Measurements from ENCODE around the gene CDC42EP3. TPM values are rescaled to one million over a fixed set of nuclear protein-coding genes. Genes with fewer than 3 reads are reported as not detected.
A peak's percentile ranks its signal among the peaks of the same experiment; 100 is the strongest.

The CDC42EP3 gene
- total RNA-seq, 4 donors from 2014 or later: 0.57 to 16.2 (median 9.9) TPM

DNA sequence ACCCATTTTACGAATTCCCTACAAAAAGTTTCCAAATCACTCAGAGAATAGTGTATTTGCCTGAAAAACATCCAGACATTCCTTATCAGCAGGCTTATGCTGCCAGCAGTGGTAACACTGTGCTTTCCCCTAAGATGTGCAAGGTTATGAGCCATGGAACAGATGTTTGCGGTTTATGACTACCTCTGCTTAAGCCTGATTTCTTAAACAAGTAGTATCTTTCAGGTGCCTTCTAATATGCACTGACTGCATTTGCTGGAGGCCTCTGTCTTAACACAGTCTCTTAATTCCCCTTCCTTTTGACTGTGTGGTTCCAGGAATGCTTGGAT, 54.8 kb downstream of the CDC42EP3 start:
- WGBS, 2 donors: 84 to 85% methylated on average over 2 of the region's 2 CpGs
- intact Hi-C loops (cut with DNase I): no loop called here
- no peak for DNase-seq
- Histone ChIP-seq H3K9me3 (no peaks in the 10 kb centered on the region), H3K27ac (peak overlapping the region in 1 of 4 donors; percentile 25), H3K27me3 (no peaks in the 10 kb centered on the region), H3K4me3 (no peak overlapping the region), H3K36me3 (no peaks in the 10 kb centered on the region), H3K4me1 (peaks cover 4 to 22% (median 6%) of the 10 kb centered on the region in 3 donors)
- TF ChIP-seq, protein P1, sequence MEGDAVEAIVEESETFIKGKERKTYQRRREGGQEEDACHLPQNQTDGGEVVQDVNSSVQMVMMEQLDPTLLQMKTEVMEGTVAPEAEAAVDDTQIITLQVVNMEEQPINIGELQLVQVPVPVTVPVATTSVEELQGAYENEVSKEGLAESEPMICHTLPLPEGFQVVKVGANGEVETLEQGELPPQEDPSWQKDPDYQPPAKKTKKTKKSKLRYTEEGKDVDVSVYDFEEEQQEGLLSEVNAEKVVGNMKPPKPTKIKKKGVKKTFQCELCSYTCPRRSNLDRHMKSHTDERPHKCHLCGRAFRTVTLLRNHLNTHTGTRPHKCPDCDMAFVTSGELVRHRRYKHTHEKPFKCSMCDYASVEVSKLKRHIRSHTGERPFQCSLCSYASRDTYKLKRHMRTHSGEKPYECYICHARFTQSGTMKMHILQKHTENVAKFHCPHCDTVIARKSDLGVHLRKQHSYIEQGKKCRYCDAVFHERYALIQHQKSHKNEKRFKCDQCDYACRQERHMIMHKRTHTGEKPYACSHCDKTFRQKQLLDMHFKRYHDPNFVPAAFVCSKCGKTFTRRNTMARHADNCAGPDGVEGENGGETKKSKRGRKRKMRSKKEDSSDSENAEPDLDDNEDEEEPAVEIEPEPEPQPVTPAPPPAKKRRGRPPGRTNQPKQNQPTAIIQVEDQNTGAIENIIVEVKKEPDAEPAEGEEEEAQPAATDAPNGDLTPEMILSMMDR (IDR thresholded peaks at IDR 0.05): no peak
- no peak for TF ChIP-seq POLR2A (IDR thresholded peaks at IDR 0.05)

DNA sequence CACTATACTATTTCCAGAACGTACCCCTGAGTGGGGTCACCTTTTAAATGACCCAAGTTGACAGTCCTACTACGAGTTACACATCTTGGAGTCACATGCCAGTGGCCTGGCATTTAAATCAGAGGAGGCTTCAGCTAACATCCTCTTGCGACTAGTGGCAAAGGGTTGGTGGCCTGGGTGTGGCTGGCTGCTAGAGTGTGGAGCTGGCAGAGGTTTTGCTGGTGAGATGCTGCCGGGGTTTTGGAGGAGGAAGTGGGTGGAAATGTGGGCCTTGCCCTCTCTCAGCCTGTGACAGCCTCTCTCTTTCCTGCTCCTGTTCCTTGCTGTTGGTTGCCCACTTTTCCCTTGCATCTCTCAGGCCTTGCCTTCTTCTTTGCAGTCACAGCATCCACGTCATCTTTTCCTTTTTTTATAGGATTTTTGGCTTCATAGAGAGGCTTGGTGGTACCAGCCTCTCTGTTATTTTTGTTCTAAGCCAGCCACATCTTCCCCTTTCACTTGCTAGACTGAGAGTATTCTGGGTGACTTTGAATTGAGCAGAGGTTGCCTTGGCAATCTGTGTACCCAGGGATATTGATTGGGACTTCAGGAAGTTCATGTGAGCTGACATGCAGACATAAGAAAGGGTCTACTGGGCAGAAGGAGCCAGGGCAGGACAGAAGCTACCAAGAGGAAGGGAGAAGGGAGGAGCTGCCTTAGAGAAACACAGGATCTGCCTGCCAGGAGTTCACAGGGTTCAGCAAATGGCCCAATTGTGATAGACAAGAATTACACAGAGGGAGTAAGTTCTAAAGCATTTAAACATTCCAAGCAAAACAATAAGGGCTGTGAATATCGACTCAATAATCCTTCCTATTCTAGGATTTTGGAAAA, 55.4 kb downstream of the CDC42EP3 start:
- intact Hi-C loops (cut with DNase I): no loop called here

GRCh38 chr2:37614061-37614738, 57.2 kb downstream of the CDC42EP3 start:
- WGBS, 2 donors: 77 to 85% methylated on average over 6 to 7 of the region's 7 CpGs
- no peaks in the 10 kb centered on the region for H3K36me3 ChIP-seq
- TF ChIP-seq, protein P1 (IDR thresholded peaks at IDR 0.05): no peak
- no peak for TF ChIP-seq POLR2A (IDR thresholded peaks at IDR 0.05)
- H3K9me3 ChIP-seq: no peaks in the 10 kb centered on the region
- DNase-seq: no peak
- H3K4me1 ChIP-seq: peaks cover 4 to 32% (median 10%) of the 10 kb centered on the region in 3 donors
- intact Hi-C loops (cut with DNase I): no loop called here
- H3K27ac ChIP-seq: no peak overlapping the region
- H3K4me3 ChIP-seq: no peak overlapping the region
- H3K27me3 ChIP-seq: no peaks in the 10 kb centered on the region

More for the DNA sequence above, 55.4 kb downstream of the CDC42EP3 start:
- Histone ChIP-seq H3K36me3 (no peaks in the 10 kb centered on the region), H3K4me1 (peaks cover 4 to 27% (median 10%) of the 10 kb centered on the region in 3 donors), H3K27ac (peak overlapping the region in 3 of 4 donors; percentile 0 to 25 (median 22)), H3K27me3 (no peaks in the 10 kb centered on the region), H3K9me3 (no peaks in the 10 kb centered on the region), H3K4me3 (no peak overlapping the region)
- WGBS, 2 donors: 52 to 72% methylated on average over 6 of the region's 6 CpGs
- DNase-seq: no peak
- TF ChIP-seq POLR2A (IDR thresholded peaks at IDR 0.05): no peak
- TF ChIP-seq, protein P1 (IDR thresholded peaks at IDR 0.05): no peak

GRCh38 chr2:37612382-37612781, 59.1 kb downstream of the CDC42EP3 start:
- no peak for TF ChIP-seq POLR2A (IDR thresholded peaks at IDR 0.05)
- TF ChIP-seq, protein P1 (IDR thresholded peaks at IDR 0.05): no peak
- Histone ChIP-seq H3K9me3 (no peaks in the 10 kb centered on the region), H3K27me3 (no peaks in the 10 kb centered on the region), H3K4me3 (no peak overlapping the region), H3K36me3 (no peaks in the 10 kb centered on the region), H3K27ac (no peak overlapping the region), H3K4me1 (peaks cover 4 to 32% (median 10%) of the 10 kb centered on the region in 3 donors)
- WGBS, 2 donors: 73 to 91% methylated on average over 4 of the region's 4 CpGs
- no peak for DNase-seq
- intact Hi-C loops (cut with DNase I): no loop called here

Measured in esophagus squamous epithelium (tissue), 5 donors.